ENCODE data around the gene MIF4GD. TPM values are rescaled to one million over a fixed set of nuclear protein-coding genes. Genes with fewer than 3 reads are reported as not detected.

The MIF4GD gene
- total and polyA plus RNA-seq, 2 experiments from 2014 or later, result 10.7 to 14.4 TPM

DNA sequence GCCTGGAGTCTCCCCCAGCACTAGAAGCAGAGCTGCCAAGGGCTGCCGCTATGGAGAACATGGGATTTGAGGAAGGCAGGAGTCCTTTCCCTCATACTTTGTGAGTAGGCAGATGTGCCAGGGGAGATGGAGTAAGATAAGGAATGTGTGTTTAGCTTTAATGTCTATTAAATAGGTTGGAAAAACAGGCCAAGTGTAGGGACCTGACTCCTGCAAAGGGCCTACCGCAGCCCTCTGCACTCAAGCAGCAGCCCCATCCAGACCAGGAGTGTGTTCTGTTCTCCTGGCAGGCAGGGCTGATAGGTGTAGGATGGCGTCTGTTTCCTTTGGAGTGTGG lies 1.8 kb upstream of the MIF4GD start:
- no peak overlapping the region for H3K4me3 ChIP-seq
- peaks cover 13% of the 10 kb centered on the region for H3F3A ChIP-seq (ENCODE audit: insufficient read depth)
- no peaks in the 10 kb centered on the region for H4K20me1 ChIP-seq (ENCODE audit: insufficient read depth)
- no peaks in the 10 kb centered on the region for H3K9me2 ChIP-seq (ENCODE audit: insufficient read depth)
- H3K27ac ChIP-seq, result peak overlapping the region; percentile 45
- H3K4me2 ChIP-seq (ENCODE audit: unreplicated experiment), result peak overlapping the region; percentile 7
- no peak overlapping the region for H3K9ac ChIP-seq
- DNase-seq, result no peak
- H3K4me1 ChIP-seq (ENCODE audit: insufficient read depth), result peaks cover 34% of the 10 kb centered on the region
- TF ChIP-seq EZH2 (IDR thresholded peaks at IDR 0.05; ENCODE audit: insufficient read depth, poor library complexity, severe bottlenecking), result no peak
- TF ChIP-seq EZH2phosphoT487 (IDR thresholded peaks at IDR 0.05; ENCODE audit: insufficient read depth, low read depth), result no peak
- H3K9me3 ChIP-seq (ENCODE audit: low read depth), result no peaks in the 10 kb centered on the region
- H2AFZ ChIP-seq, result no peak overlapping the region
- no peaks in the 10 kb centered on the region for H3K36me3 ChIP-seq (ENCODE audit: low read depth)
- H3K27me3 ChIP-seq (replicated peaks; ENCODE audit: insufficient read depth), result no peaks in the 10 kb centered on the region
- in situ Hi-C loops (cut with MboI), result no loop called here
- 42 to 55% methylated on average over 3 of the region's 3 CpGs for WGBS, 2 experiments (ENCODE audit: low coverage in 1 of 2, low lambda C conversion rate in 2 of 2, missing lambda C conversion rate in 2 of 2)
- H3K79me2 ChIP-seq (ENCODE audit: insufficient read depth), result no peaks in the 10 kb centered on the region

GRCh38 chr17:75271955-75272847 lies 1.2 kb upstream of the MIF4GD start:
- Histone ChIP-seq H2AFZ (peak overlapping the region; percentile 88), H3K36me3 (ENCODE audit: low read depth) (no peaks in the 10 kb centered on the region), H3K27me3 (replicated peaks; ENCODE audit: insufficient read depth) (no peaks in the 10 kb centered on the region), H3K4me3 (peak overlapping the region; percentile 93), H3F3A (ENCODE audit: insufficient read depth) (peaks cover 13% of the 10 kb centered on the region), H3K9me3 (ENCODE audit: low read depth) (no peaks in the 10 kb centered on the region), H3K9me2 (ENCODE audit: insufficient read depth) (no peaks in the 10 kb centered on the region), H3K79me2 (ENCODE audit: insufficient read depth) (no peaks in the 10 kb centered on the region), H3K9ac (peak overlapping the region; percentile 75; the same call in 1 of the 2 replicates), H4K20me1 (ENCODE audit: insufficient read depth) (no peaks in the 10 kb centered on the region), H3K4me2 (ENCODE audit: unreplicated experiment) (peak overlapping the region; percentile 51), H3K27ac (peak overlapping the region; percentile 45), H3K4me1 (ENCODE audit: insufficient read depth) (peaks cover 29% of the 10 kb centered on the region)
- DNase-seq, result peak; percentile 89
- in situ Hi-C loops (cut with MboI), result no loop called here
- TF ChIP-seq EZH2 (IDR thresholded peaks at IDR 0.05; ENCODE audit: insufficient read depth, poor library complexity, severe bottlenecking), result no peak
- no peak for TF ChIP-seq EZH2phosphoT487 (IDR thresholded peaks at IDR 0.05; ENCODE audit: insufficient read depth, low read depth)
- 37 to 41% methylated on average over 24 of the region's 24 CpGs for WGBS, 2 experiments (ENCODE audit: low coverage in 1 of 2, low lambda C conversion rate in 2 of 2, missing lambda C conversion rate in 2 of 2)

GRCh38 chr17:75271233-75271954 lies 363 bp upstream of the MIF4GD start:
- peak; percentile 92 for DNase-seq
- in situ Hi-C loops (cut with MboI), result no loop called here
- 1% methylated on average over 42 to 71 of the region's 74 CpGs for WGBS, 2 experiments (ENCODE audit: low coverage in 1 of 2, low lambda C conversion rate in 2 of 2, missing lambda C conversion rate in 2 of 2)

GRCh38 chr17:75270218-75270965 lies 639 bp downstream of the MIF4GD start:
- H3K4me1 ChIP-seq (ENCODE audit: insufficient read depth), result peaks cover 27% of the 10 kb centered on the region
- H3F3A ChIP-seq (ENCODE audit: insufficient read depth), result peaks cover 13% of the 10 kb centered on the region
- H3K9me2 ChIP-seq (ENCODE audit: insufficient read depth), result no peaks in the 10 kb centered on the region
- TF ChIP-seq EZH2 (IDR thresholded peaks at IDR 0.05; ENCODE audit: insufficient read depth, poor library complexity, severe bottlenecking), result no peak
- no peak for TF ChIP-seq EZH2phosphoT487 (IDR thresholded peaks at IDR 0.05; ENCODE audit: insufficient read depth, low read depth)
- peak overlapping the region; percentile 89 for H3K4me2 ChIP-seq (ENCODE audit: unreplicated experiment)
- no peaks in the 10 kb centered on the region for H3K9me3 ChIP-seq (ENCODE audit: low read depth)
- in situ Hi-C loops (cut with MboI), result no loop called here
- peaks cover 7% of the 10 kb centered on the region; the same call in 1 of the 2 replicates for H3K36me3 ChIP-seq (ENCODE audit: low read depth)
- no peaks in the 10 kb centered on the region for H4K20me1 ChIP-seq (ENCODE audit: insufficient read depth)
- peak; percentile 88 for DNase-seq
- H3K79me2 ChIP-seq (ENCODE audit: insufficient read depth), result no peaks in the 10 kb centered on the region
- H3K4me3 ChIP-seq, result peak overlapping the region; percentile 93
- H3K27me3 ChIP-seq (replicated peaks; ENCODE audit: insufficient read depth), result no peaks in the 10 kb centered on the region
- 2 to 3% methylated on average over 38 to 47 of the region's 47 CpGs for WGBS, 2 experiments (ENCODE audit: low coverage in 1 of 2, low lambda C conversion rate in 2 of 2, missing lambda C conversion rate in 2 of 2)
- peak overlapping the region; percentile 97 for H2AFZ ChIP-seq
- H3K27ac ChIP-seq, result peak overlapping the region; percentile 58
- peak overlapping the region; percentile 87 for H3K9ac ChIP-seq

More at GRCh38 chr17:75271233-75271954, 363 bp upstream of the MIF4GD start:
- H3K9me3 ChIP-seq (ENCODE audit: low read depth), result no peaks in the 10 kb centered on the region
- no peaks in the 10 kb centered on the region for H3K27me3 ChIP-seq (replicated peaks; ENCODE audit: insufficient read depth)
- H3K4me1 ChIP-seq (ENCODE audit: insufficient read depth), result peaks cover 27% of the 10 kb centered on the region
- H3K79me2 ChIP-seq (ENCODE audit: insufficient read depth), result no peaks in the 10 kb centered on the region
- H4K20me1 ChIP-seq (ENCODE audit: insufficient read depth), result no peaks in the 10 kb centered on the region
- peak overlapping the region; percentile 88 for H2AFZ ChIP-seq
- H3K27ac ChIP-seq, result no peak overlapping the region
- no peaks in the 10 kb centered on the region for H3K9me2 ChIP-seq (ENCODE audit: insufficient read depth)
- H3K36me3 ChIP-seq (ENCODE audit: low read depth), result peaks cover 1% of the 10 kb centered on the region; the same call in 1 of the 2 replicates
- H3K4me3 ChIP-seq, result peak overlapping the region; percentile 93
- peak overlapping the region; percentile 51 for H3K4me2 ChIP-seq (ENCODE audit: unreplicated experiment)
- H3K9ac ChIP-seq, result peak overlapping the region; percentile 75
- no peak for TF ChIP-seq EZH2 (IDR thresholded peaks at IDR 0.05; ENCODE audit: insufficient read depth, poor library complexity, severe bottlenecking)
- no peak for TF ChIP-seq EZH2phosphoT487 (IDR thresholded peaks at IDR 0.05; ENCODE audit: insufficient read depth, low read depth)
- peaks cover 13% of the 10 kb centered on the region for H3F3A ChIP-seq (ENCODE audit: insufficient read depth)

Data from GM23248 (cell line).